NCI-H2107 treated with DMSO at 0.1 percent for 48 hours (cell line): ENCODE results near the gene ADPRH.
"Not testable (repeated sequence)": the region's sequence is repeated elsewhere in the genome, so short reads cannot be mapped to it uniquely, and the experiment has no call there.

Experiments used
- DNase-seq: peaks from one replicate; lab custom pipeline; 2025; ENCODE audit not compliant: unreplicated experiment; lab: John Stamatoyannopoulos, UW

ADPRH gene

GRCh38 chr3:119559441-119559963 is 19.8 kb upstream of the ADPRH start, which contains the start of gene CD80:
TSS of gene CD80 (minus strand) at chr3:119559614. CDS start at chr3:119557728, 1,886 bp downstream.
- DNase-seq, result peak; percentile 3

GRCh38 chr3:119560160-119560559 is 19.1 kb upstream of the ADPRH start:
- no peak for DNase-seq

- DNase-seq, result no peak
Observed at GRCh38 chr3:119562307-119562961, 16.9 kb upstream of the ADPRH start.

GRCh38 chr3:119563334-119563733 is 16.0 kb upstream of the ADPRH start:
- not testable (repeated sequence) for DNase-seq

GRCh38 chr3:119569156-119569555 is 10.1 kb upstream of the ADPRH start:
- no peak for DNase-seq

GRCh38 chr3:119570229-119570628 is 9.1 kb upstream of the ADPRH start:
- DNase-seq, result no peak

GRCh38 chr3:119571230-119571629 is 8.1 kb upstream of the ADPRH start:
- DNase-seq, result no peak

- no peak for DNase-seq
Observed at GRCh38 chr3:119571688-119572087, 7.6 kb upstream of the ADPRH start.

GRCh38 chr3:119575507-119575906 is 3.8 kb upstream of the ADPRH start:
- no peak for DNase-seq

GRCh38 chr3:119580067-119580760 is 922 bp downstream of the ADPRH start:
- no peak for DNase-seq

- DNase-seq, result no peak
Observed at GRCh38 chr3:119582178-119582577, 2.9 kb downstream of the ADPRH start.

GRCh38 chr3:119585208-119585607 is 5.9 kb downstream of the ADPRH start:
- no peak for DNase-seq

GRCh38 chr3:119585856-119586570 is 6.7 kb downstream of the ADPRH start:
- no peak for DNase-seq

- DNase-seq, result no peak
Observed at GRCh38 chr3:119586733-119587172, 7.5 kb downstream of the ADPRH start.

- no peak for DNase-seq
Observed at GRCh38 chr3:119588112-119588511, 8.8 kb downstream of the ADPRH start.

- DNase-seq, result no peak
Observed at GRCh38 chr3:119589102-119589773, 9.9 kb downstream of the ADPRH start.

GRCh38 chr3:119590706-119591105 is 11.4 kb downstream of the ADPRH start:
- DNase-seq, result no peak

- DNase-seq, result no peak
Observed at GRCh38 chr3:119592861-119593260, 13.6 kb downstream of the ADPRH start.

GRCh38 chr3:119594066-119594465 is 14.8 kb downstream of the ADPRH start:
- DNase-seq, result no peak

- DNase-seq, result not testable (repeated sequence)
Observed at GRCh38 chr3:119594929-119595328, 15.6 kb downstream of the ADPRH start.
